Upper lobe of left lung (tissue), 4 donors: Measurements from ENCODE around the gene FRAS1.

Experiments used
- POLR2A ChIP-seq, 4 donors: fragments of 450-650 bp; IDR thresholded peaks; one replicate each; pipeline ENCODE4 v1.5.1; 2016 to 2017; ENCODE audit warnings: antibody characterized with exemption in 4 of 4, mild to moderate bottlenecking in 2 of 4
- POLR2AphosphoS5 ChIP-seq, 2 donors: sonication (generic); formaldehyde crosslinking; IDR thresholded peaks; one replicate each; pipeline ENCODE4 v1.5.1; 2017; ENCODE audit warnings: antibody characterized with exemption in 2 of 2
- TF ChIP-seq, protein P1 (sequence below), 6 experiments: fragments of 450-650 bp in 4 of 6; fragments of 200-600 bp in 2 of 6; sonication (generic) in 2 of 6; IDR thresholded peaks; one replicate each; pipeline ENCODE4 v1.5.1; 2016 to 2019; ENCODE audit warnings: antibody characterized with exemption in 6 of 6

DNA sequence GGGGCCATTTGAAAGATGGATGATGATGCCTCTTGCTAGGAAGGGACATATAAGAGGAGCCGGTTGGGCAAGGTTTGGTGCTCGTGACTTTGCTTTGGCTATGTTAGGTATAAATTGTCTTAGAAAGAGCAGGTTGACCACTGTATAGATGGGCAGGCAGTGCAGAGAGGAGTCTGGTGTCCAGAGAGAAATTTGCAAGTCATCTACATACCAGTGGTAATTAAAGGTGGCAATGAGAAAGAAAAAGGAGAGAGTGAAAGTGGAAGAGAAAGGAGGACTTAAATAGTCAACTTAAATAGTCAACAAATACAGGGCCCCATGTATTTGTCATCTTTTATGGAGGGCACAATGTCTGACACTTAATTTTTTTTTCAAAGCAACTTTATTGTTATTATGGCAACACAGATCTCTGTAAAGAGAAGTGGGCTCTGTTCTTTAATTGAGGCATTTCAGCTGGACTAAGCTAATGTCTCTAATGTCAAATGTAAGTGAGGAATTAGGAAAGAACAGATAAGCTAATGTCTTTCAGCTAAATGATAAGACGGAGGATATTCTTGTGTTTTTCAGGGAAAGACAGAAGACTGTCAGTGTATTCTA is 419.1 kb downstream of the FRAS1 start:
- TF ChIP-seq, protein P1, sequence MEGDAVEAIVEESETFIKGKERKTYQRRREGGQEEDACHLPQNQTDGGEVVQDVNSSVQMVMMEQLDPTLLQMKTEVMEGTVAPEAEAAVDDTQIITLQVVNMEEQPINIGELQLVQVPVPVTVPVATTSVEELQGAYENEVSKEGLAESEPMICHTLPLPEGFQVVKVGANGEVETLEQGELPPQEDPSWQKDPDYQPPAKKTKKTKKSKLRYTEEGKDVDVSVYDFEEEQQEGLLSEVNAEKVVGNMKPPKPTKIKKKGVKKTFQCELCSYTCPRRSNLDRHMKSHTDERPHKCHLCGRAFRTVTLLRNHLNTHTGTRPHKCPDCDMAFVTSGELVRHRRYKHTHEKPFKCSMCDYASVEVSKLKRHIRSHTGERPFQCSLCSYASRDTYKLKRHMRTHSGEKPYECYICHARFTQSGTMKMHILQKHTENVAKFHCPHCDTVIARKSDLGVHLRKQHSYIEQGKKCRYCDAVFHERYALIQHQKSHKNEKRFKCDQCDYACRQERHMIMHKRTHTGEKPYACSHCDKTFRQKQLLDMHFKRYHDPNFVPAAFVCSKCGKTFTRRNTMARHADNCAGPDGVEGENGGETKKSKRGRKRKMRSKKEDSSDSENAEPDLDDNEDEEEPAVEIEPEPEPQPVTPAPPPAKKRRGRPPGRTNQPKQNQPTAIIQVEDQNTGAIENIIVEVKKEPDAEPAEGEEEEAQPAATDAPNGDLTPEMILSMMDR (IDR thresholded peaks at IDR 0.05) = no peak
- no peak for TF ChIP-seq POLR2A (IDR thresholded peaks at IDR 0.05)
- TF ChIP-seq POLR2AphosphoS5 (IDR thresholded peaks at IDR 0.05) = no peak
